ENCODE measurements around the gene NFIB. TPM values are rescaled to one million over a fixed set of nuclear protein-coding genes. Genes with fewer than 3 reads are reported as not detected.

Gene NFIB
- total and polyA plus RNA-seq, 2 of the 8 experiments (the other 6 are each of a cell fraction or from before 2014, with no cell fraction given), result 2.6 to 13.1 TPM

GRCh38 chr9:14180093-14180959, 133.6 kb downstream of the NFIB start (continued):
- TF ChIP-seq CEBPB (IDR thresholded peaks at IDR 0.05; ENCODE audit: low read depth, low read length) (no peak), GABPA (IDR thresholded peaks at IDR 0.05; ENCODE audit: borderline replicate concordance, insufficient read depth, low read length) (no peak), JUN (IDR thresholded peaks at IDR 0.05; ENCODE audit: low read depth, low read length) (no peak)
